Activated T-helper 1 cell treated with anti-CD3 and anti-CD28 coated beads, Interleukin-2, amount 50 U/mL, for 16 hours (primary cell): Measurements from ENCODE around the gene GRB10.

ENCODE experiments used
- DNase-seq, 2 donors: peaks; one replicate each; pipeline ENCODE4 v3.0.0-alpha.2; 2020; ENCODE audit warnings: low read depth in 1 of 2, low spot score in 1 of 2

The GRB10 gene

GRCh38 chr7:50615519-50616080 is 167.1 kb downstream of the GRB10 start:
- no peak for DNase-seq

GRCh38 chr7:50614721-50615518 is 167.8 kb downstream of the GRB10 start:
- no peak for DNase-seq

DNA sequence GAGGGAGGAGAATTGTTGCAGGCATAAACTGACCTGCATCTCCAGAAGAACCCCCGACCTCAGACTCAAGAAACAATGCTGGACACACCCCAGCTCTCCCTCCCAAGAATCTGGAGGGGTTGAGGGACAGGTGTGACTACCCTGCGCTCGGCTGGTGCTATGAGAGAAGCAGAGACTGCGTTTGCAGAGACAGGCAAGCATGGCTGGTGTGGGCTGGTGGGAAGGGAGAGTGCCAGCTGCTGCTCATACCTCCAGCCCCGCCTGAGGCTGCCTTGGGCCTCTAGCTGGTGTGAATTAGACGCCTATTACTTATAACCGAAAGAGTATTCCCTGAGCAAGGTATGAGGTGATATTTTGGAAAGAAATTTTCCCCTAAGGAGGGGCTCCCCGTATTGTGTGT is 169.2 kb downstream of the GRB10 start:
- no peak for DNase-seq

- DNase-seq: no peak
Observed at GRCh38 chr7:50612704-50613103, 170.0 kb downstream of the GRB10 start.

DNA sequence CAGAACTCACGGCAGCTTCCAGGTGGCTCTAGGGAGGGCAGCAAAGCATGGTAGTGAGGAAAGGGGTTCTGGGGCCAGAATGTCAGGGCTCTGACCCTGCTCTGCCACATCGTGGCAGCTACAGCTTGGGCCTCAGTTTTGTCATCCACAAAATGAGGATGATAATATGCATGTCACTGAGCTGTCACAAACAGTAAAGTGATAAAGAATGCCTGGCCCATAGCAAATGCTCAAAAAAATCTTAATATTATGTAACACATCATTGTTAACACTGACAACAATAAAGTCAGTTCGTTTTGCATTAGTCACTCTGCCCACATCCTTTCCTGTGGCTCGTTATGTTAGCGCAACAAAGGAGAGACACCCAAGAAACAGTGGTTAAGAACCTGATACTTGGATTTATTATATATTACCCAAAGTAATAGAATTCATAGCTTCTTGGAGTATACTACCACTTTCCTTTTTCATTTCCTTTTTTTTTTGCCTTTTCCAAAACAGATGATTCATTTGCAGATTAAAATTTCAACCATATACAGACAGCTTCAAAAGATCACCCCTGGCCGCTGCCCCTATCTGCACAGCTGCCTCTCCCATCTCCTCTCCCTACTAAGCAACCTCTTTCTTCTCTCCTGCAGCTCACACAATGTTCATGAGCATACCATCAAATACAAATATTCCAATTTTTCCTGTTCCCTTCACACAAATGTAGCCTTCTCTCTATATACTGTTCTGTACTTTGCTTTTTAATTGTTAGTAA is 172.0 kb downstream of the GRB10 start:
- no peak for DNase-seq

- DNase-seq: no peak
Observed at GRCh38 chr7:50608196-50608906, 174.3 kb downstream of the GRB10 start.

- no peak for DNase-seq
Observed at GRCh38 chr7:50607524-50608125, 175.1 kb downstream of the GRB10 start.

DNA sequence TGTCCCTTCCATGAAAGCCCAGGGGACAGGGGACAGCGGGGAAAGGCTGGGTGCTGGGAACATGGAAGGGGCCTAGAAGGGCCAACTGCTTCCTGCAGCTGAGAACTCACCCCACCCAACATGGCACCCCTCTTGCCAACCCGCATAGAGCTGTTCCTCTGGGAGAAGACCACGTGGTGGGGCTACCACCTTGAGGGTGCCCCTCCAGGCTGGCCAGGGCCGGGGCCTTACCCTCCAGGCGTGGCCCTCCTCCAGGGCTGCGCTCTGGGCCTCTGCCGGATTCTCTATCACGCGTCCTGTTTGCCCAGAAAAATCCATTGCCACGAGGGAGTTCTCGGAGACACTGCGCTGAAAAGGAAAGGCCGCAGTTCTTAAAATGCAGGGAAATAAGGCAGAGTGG is 177.6 kb downstream of the GRB10 start:
- no peak for DNase-seq

GRCh38 chr7:50603287-50603686 is 179.4 kb downstream of the GRB10 start:
- DNase-seq: no peak

DNA sequence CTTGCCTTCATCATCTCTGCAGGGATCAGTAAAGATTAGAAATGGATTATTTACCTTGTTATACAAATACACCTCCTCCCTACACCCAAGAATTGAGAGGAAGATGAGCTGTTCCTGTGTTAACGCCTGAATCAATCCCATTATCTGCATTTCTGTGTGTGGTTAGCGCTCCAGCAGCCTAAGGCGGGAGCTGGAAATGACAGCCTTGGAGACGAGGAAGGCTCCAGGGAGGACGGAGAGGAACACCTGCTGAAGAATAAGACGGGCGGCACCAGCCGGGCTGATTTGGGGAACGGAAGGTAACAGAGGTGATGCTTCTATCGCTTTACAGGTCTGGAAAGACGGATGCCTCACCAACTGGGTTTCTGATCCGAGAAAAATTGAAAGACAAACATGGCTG is 183.3 kb downstream of the GRB10 start:
- DNase-seq: no peak

DNA sequence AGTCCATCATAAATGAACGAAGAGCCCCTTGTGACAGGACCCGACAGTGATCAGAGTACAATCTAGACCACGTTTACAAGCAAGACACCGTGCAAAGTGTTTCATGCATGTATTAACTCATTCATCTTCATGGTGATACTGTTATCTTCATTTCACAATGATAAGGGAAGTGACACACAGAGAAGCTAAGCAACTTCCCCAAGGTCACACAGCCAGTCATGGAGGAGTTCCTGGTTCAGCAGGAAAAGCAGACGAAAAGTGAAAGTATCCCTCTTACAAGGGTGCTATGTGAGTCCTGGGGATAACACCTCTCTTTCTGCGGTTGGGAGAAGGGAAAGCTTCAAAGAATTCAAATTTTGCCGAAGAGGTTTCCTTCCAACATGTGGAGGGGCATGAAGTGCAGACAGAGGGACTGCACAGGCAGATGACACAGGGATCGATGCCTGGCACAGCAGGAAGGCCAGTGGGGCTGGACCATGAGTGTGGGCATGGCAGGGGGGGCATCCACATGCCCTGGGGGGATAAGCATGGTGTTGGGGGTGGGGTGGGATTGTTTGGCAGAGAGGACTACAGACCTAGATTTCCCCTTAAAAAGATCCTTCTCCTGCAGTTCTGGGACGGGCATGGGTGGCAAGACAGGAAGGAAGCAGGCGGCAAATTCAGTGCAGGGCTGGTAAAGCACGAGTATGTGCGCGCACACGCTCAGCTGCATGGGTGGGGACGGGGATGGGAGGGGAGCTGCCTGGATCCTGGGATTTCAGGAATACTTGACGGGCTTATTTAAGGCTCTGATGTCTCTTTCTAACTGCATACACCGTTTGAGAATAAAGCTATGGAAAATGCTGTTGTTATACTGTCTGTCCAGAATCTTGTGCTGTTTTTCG is 184.0 kb downstream of the GRB10 start:
- DNase-seq: no peak

- no peak for DNase-seq
Observed at GRCh38 chr7:50596484-50596883, 186.2 kb downstream of the GRB10 start.

GRCh38 chr7:50595491-50596102 is 187.1 kb downstream of the GRB10 start:
- DNase-seq: no peak

DNA sequence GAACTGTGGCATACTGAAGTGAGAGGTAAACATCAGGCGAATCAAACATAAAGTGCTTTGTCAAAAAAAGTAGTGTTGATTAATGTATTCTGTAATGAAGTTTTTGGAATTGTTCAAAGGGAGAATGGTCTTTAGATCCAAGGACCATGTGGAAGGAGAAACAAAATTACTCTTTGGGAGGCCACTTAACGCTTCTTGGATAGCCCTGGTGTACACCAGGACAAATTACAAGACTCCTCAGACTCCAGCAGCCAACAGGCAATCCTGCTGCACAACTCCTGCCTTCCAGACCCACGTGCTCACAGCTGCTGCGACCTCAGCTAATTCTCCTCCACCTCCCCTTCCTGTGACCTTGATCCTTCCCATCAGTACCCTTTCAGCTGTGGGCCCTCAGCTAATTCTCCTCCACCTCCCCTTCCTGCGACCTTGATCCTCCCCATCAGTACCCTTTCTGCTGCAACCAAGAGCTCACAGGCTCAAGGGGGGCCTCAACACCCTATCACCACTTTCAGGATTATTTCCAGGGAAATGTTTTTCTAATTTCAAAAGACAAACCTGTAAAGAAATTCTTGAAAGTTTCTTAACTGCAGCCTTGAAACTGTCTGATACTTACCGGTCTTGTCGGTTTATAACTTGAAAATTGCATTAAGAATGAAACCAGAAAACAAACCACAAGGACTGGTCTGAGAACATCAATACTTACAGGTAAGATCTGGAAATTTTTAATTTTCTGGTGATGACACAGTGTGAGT is 187.8 kb downstream of the GRB10 start:
- DNase-seq: no peak

GRCh38 chr7:50594136-50594535 is 188.6 kb downstream of the GRB10 start:
- no peak for DNase-seq

DNA sequence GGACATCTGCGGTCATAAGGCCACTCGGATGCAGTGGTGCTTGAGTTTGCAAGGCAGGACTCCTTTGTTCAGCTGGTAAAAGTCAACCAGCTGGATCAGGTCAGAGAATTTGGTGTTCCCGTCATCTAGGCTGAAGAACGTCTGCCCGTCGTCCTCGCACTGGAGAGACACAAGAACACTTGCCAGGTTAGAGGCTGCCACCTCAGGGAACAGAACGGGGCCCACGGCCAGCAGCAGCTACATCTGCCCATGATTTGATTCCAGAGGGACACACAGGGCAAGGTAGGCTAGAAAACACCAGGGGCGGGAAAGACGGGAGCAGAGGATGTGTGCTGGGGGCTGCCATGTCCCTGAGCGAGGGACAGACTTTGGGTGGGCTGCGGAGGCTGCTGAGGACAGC is 189.8 kb downstream of the GRB10 start:
- DNase-seq: no peak

GRCh38 chr7:50591480-50592438 is 190.9 kb downstream of the GRB10 start:
- DNase-seq: no peak

DNA sequence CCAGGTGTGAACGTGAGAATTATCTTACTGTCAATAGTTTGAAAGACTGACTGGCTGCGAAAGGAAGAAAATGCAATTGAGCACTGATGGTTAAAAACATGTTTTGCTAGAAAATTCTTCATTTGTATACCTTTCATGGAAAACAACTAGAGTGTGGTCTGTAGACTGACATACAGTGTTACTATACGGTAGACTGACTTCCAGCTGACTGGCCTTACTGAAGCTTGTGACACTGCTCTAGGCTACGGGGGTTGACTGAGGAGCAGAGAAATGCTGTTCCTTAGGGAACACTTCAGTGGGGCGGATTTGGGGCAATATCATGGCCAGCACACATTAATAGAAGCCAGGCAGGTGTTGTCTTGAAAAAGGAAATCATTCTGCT is 191.6 kb downstream of the GRB10 start:
- no peak for DNase-seq
